Cardiac muscle cell (in vitro differentiated cells and primary cell): ENCODE results near the gene VPS18. TPM values are rescaled to one million over a fixed set of nuclear protein-coding genes. Genes with fewer than 3 reads are reported as not detected.

Experiments
- DNase-seq, 2 donors: peaks; one replicate each; pipeline versions ENCODE4 v3.0.0 to v3.0.0-alpha.2; 2010 to 2017; ENCODE audit warnings: low read depth in 1 of 2, low spot score in 1 of 2
- H3K27ac ChIP-seq: fragments of 200-600 bp; sonication (generic); 2 replicates; pipeline ENCODE4 v1.5.1; 2016
- H3K27me3 ChIP-seq: fragments of 200-600 bp; sonication (generic); 2 replicates; pipeline ENCODE4 v1.6.0; 2016; ENCODE audit warnings: control low read depth
- H3K36me3 ChIP-seq: fragments of 200-600 bp; sonication (generic); 2 replicates; pipeline ENCODE4 v1.5.1; 2016; ENCODE audit warnings: control low read depth
- H3K4me1 ChIP-seq: fragments of 200-600 bp; sonication (generic); 2 replicates; pipeline ENCODE4 v1.8.1; 2017; ENCODE audit warnings: low read depth, mild to moderate bottlenecking, mixed run types
- H3K4me3 ChIP-seq: fragments of 200-600 bp; sonication (generic); 2 replicates; pipeline ENCODE4 v1.5.1; 2016; ENCODE audit warnings: mild to moderate bottlenecking
- H3K9me3 ChIP-seq: fragments of 200-600 bp; sonication (generic); 2 replicates; pipeline ENCODE4 v1.5.1; 2017; ENCODE audit warnings: low read depth, mild to moderate bottlenecking, control low read depth
- CTCF ChIP-seq: IDR thresholded peaks from 2 replicates; pipeline ENCODE4 v1.5.1; 2012; ENCODE audit warnings: low read depth, mild to moderate bottlenecking, low read length
- polyA plus RNA-seq: library from polyadenylated mRNA; unstranded; fragments of >200 nt; fragmentation: Nextera tagmentation; extraction: Ambion mirVana; gene quantifications from 2 replicates; pipeline ENCODE4 v1.2.1, GENCODE V29; 2016
- total RNA-seq: library from RNA; depleted of rRNA; stranded (reverse); fragments of >200 nt; gene quantifications from 2 replicates; pipeline ENCODE4 v1.2.3, GENCODE V29; 2016

VPS18 gene
- total and polyA plus RNA-seq, 2 experiments from 2014 or later: 28.7 to 34.1 TPM

- H3K4me3 ChIP-seq: no peak overlapping the region
- DNase-seq: no peak
- no peak for TF ChIP-seq CTCF
- H3K27ac ChIP-seq: no peak overlapping the region
- peaks cover 3% of the 10 kb centered on the region for H3K4me1 ChIP-seq
- H3K27me3 ChIP-seq: no peaks in the 10 kb centered on the region
- H3K36me3 ChIP-seq: no peaks in the 10 kb centered on the region
- no peaks in the 10 kb centered on the region for H3K9me3 ChIP-seq
These were observed 17.4 kb downstream of the VPS18 start for GRCh38 chr15:40911693-40912092.

GRCh38 chr15:40912478-40912877 lies 18.2 kb downstream of the VPS18 start:
- H3K9me3 ChIP-seq: no peaks in the 10 kb centered on the region
- H3K36me3 ChIP-seq: no peaks in the 10 kb centered on the region
- H3K4me3 ChIP-seq: no peak overlapping the region
- peaks cover 3% of the 10 kb centered on the region for H3K27me3 ChIP-seq
- H3K4me1 ChIP-seq: no peaks in the 10 kb centered on the region
- no peak for TF ChIP-seq CTCF
- DNase-seq: no peak
- H3K27ac ChIP-seq: no peak overlapping the region

- Histone ChIP-seq H3K36me3 (no peaks in the 10 kb centered on the region), H3K27ac (no peak overlapping the region), H3K4me1 (no peaks in the 10 kb centered on the region), H3K9me3 (no peaks in the 10 kb centered on the region), H3K4me3 (no peak overlapping the region), H3K27me3 (peaks cover 14% of the 10 kb centered on the region)
- no peak for TF ChIP-seq CTCF
- no peak for DNase-seq
These were observed 19.8 kb downstream of the VPS18 start for GRCh38 chr15:40914013-40914412.

- no peaks in the 10 kb centered on the region for H3K9me3 ChIP-seq
- no peak overlapping the region for H3K27ac ChIP-seq
- TF ChIP-seq CTCF: no peak
- H3K4me1 ChIP-seq: no peaks in the 10 kb centered on the region
- H3K36me3 ChIP-seq: no peaks in the 10 kb centered on the region
- no peak for DNase-seq
- H3K27me3 ChIP-seq: peaks cover 14% of the 10 kb centered on the region
- no peak overlapping the region for H3K4me3 ChIP-seq
These were observed 20.2 kb downstream of the VPS18 start for GRCh38 chr15:40914486-40914885.

GRCh38 chr15:40915116-40915661 lies 20.9 kb downstream of the VPS18 start:
- peaks cover 14% of the 10 kb centered on the region for H3K27me3 ChIP-seq
- TF ChIP-seq CTCF: no peak
- no peak for DNase-seq
- H3K36me3 ChIP-seq: no peaks in the 10 kb centered on the region
- no peaks in the 10 kb centered on the region for H3K9me3 ChIP-seq
- H3K4me3 ChIP-seq: no peak overlapping the region
- no peak overlapping the region for H3K27ac ChIP-seq
- H3K4me1 ChIP-seq: no peaks in the 10 kb centered on the region

GRCh38 chr15:40915679-40916078 lies 21.4 kb downstream of the VPS18 start:
- no peak overlapping the region for H3K4me3 ChIP-seq
- H3K27me3 ChIP-seq: peaks cover 14% of the 10 kb centered on the region
- no peak for DNase-seq
- H3K4me1 ChIP-seq: no peaks in the 10 kb centered on the region
- no peak overlapping the region for H3K27ac ChIP-seq
- H3K9me3 ChIP-seq: no peaks in the 10 kb centered on the region
- TF ChIP-seq CTCF: no peak
- no peaks in the 10 kb centered on the region for H3K36me3 ChIP-seq
